Calu3 (cell line): Measurements from ENCODE around the gene SMAD3. TPM values are rescaled to one million over a fixed set of nuclear protein-coding genes. Genes with fewer than 3 reads are reported as not detected.

Experiments used
- BruUV-seq: library from RNA; stranded (reverse); fragments of 400-500 nt; replicated peaks from 2 replicates; lab custom pipeline; 2021; lab: Mats Ljungman, UMichigan
- CTCF ChIA-PET: fragments of 300-600 bp; sonication (Branson Sonifier 250); formaldehyde crosslinking; loops from one replicate; lab custom pipeline; 2022; ENCODE audit warnings: antibody characterized with exemption; lab: Charles Lee
- DNase-seq: peaks from one replicate; pipeline ENCODE4 v3.0.0; 2022
- H3K27ac Mint-ChIP-seq: one replicate; pipeline ENCODE4 v1.8.0; 2022; ENCODE audit warnings: mixed read lengths; ENCODE audit not compliant: unreplicated experiment
- H3K27me3 Mint-ChIP-seq: one replicate; pipeline ENCODE4 v1.8.0; 2022; ENCODE audit warnings: mixed read lengths; ENCODE audit not compliant: unreplicated experiment
- H3K36me3 Mint-ChIP-seq: one replicate; pipeline ENCODE4 v1.8.0; 2022; ENCODE audit warnings: mild to moderate bottlenecking, moderate library complexity, mixed read lengths; ENCODE audit not compliant: insufficient read depth, unreplicated experiment
- H3K4me1 Mint-ChIP-seq: one replicate; pipeline ENCODE4 v1.8.0; 2022; ENCODE audit warnings: mild to moderate bottlenecking, low read depth, mixed read lengths; ENCODE audit not compliant: unreplicated experiment
- H3K4me3 Mint-ChIP-seq: one replicate; pipeline ENCODE4 v1.8.0; 2022; ENCODE audit warnings: mild to moderate bottlenecking, low read depth, moderate library complexity, mixed read lengths; ENCODE audit not compliant: unreplicated experiment
- H3K9me3 Mint-ChIP-seq: one replicate; pipeline ENCODE4 v1.8.0; 2022; ENCODE audit warnings: low read depth, mixed read lengths; ENCODE audit not compliant: unreplicated experiment
- intact Hi-C: fragments of 100-400 bp; cut with micrococcal nuclease; formaldehyde crosslinking; loops from one replicate; pipeline ENCODE4 v1.10.0; 2022; ENCODE audit not compliant: unreplicated experiment
- total RNA-seq: library from RNA; stranded (reverse); gene quantifications from 2 replicates; pipeline ENCODE4 v1.2.3, GENCODE V29; 2022
- TF ChIP-seq, protein P1 (sequence below): fragments of 200-600 bp; IDR thresholded peaks from one replicate; pipeline ENCODE4 v1.8.0; 2022; ENCODE audit warnings: antibody characterized with exemption; ENCODE audit not compliant: unreplicated experiment

Gene SMAD3
- total RNA-seq, 1 experiment from 2014 or later, result 121 TPM

DNA sequence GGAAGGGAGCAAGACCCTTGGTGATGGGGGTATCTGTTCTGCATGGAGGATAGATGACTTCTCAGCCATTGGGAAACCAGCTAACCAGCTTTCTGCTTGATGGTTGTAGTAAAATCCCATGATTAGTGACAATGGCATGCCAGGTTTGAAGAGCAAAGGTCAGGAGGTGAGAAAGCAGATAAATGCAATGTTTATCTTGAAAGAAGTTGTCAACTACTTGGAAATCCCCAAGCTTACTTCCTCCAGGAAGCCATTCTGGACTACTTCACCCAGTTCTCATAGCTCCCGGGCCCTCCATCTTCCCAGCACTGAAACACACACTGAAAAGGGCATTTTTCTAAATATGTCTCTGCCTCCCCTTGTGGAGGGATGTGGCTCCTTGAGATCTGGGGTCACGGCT is 51.3 kb downstream of the SMAD3 start:
- BruUV-seq, result no TSS peak
- no peaks in the 10 kb centered on the region for H3K9me3 Mint-ChIP-seq
- peak overlapping the region; percentile 2 for H3K4me3 Mint-ChIP-seq
- peaks cover 71% of the 10 kb centered on the region for H3K4me1 Mint-ChIP-seq
- H3K36me3 Mint-ChIP-seq, result peaks cover 81% of the 10 kb centered on the region
- CTCF ChIA-PET, result interaction anchor here (1.2 to 1.4 kb wide), 2 partner anchors 11 to 12 kb away, joined by 4 read pairs; no protein-coding TSS in a partner anchor
- TF ChIP-seq, protein P1, sequence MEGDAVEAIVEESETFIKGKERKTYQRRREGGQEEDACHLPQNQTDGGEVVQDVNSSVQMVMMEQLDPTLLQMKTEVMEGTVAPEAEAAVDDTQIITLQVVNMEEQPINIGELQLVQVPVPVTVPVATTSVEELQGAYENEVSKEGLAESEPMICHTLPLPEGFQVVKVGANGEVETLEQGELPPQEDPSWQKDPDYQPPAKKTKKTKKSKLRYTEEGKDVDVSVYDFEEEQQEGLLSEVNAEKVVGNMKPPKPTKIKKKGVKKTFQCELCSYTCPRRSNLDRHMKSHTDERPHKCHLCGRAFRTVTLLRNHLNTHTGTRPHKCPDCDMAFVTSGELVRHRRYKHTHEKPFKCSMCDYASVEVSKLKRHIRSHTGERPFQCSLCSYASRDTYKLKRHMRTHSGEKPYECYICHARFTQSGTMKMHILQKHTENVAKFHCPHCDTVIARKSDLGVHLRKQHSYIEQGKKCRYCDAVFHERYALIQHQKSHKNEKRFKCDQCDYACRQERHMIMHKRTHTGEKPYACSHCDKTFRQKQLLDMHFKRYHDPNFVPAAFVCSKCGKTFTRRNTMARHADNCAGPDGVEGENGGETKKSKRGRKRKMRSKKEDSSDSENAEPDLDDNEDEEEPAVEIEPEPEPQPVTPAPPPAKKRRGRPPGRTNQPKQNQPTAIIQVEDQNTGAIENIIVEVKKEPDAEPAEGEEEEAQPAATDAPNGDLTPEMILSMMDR, result no peak
- no peaks in the 10 kb centered on the region for H3K27me3 Mint-ChIP-seq
- no peak for DNase-seq
- intact Hi-C loops, result no loop called here
- peak overlapping the region; percentile 37 for H3K27ac Mint-ChIP-seq

DNA sequence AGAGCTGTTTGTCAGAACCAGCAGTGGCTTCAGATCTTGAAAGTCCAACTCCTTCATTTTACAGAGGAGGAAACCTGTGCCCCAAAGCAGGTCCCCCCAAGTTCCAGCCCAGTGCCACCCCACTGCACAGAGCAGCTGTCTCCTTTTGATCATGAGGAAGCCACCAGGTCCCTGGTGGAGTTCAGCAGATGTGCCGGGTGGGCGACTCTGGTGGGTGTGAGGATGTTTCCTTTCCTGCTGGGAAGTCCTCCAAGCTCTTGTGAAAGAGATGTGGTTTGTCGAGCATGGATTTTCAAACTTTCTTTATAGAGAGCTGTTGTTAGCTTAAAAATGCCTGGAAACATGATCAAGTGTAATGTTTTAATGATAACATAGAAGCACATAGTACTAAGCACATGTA is 52.0 kb downstream of the SMAD3 start:
- Mint-ChIP-seq H3K9me3 (no peaks in the 10 kb centered on the region), H3K27me3 (no peaks in the 10 kb centered on the region), H3K4me1 (peaks cover 77% of the 10 kb centered on the region), H3K27ac (peak overlapping the region; percentile 80), H3K4me3 (peak overlapping the region; percentile 2), H3K36me3 (peaks cover 82% of the 10 kb centered on the region)
- BruUV-seq, result no TSS peak
- TF ChIP-seq, protein P1, result no peak
- intact Hi-C loops, result no loop called here
- CTCF ChIA-PET, result interaction anchor here (1.4 kb wide), 1 partner anchor 11 kb away, joined by 4 read pairs; no protein-coding TSS in a partner anchor
- DNase-seq, result no peak

DNA sequence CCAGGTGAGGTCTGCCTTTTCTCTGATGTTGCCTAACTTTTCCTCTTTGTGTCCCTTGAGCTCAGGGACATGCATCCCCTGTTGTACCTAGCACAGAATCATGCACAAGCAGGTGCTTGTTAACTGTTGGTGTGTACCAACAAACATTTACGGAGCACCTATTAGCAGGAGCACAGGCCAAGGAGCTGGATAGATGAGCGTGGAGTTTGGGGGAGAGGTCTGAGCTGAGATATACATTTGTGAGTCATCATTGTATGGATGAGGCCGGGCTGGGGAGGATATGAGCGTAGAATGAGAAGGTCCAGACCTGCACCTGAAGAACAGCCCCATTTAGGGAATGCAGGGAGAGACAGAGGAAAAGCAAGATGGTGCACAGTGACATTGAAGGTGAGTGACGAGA is 53.4 kb downstream of the SMAD3 start:
- H3K9me3 Mint-ChIP-seq, result no peaks in the 10 kb centered on the region
- H3K36me3 Mint-ChIP-seq, result peaks cover 84% of the 10 kb centered on the region
- H3K27me3 Mint-ChIP-seq, result no peaks in the 10 kb centered on the region
- no peak overlapping the region for H3K4me3 Mint-ChIP-seq
- CTCF ChIA-PET, result interaction anchor here (1.2 kb wide), 1 partner anchor 15 kb away, joined by 3 read pairs; no protein-coding TSS in a partner anchor
- TF ChIP-seq, protein P1, result no peak
- H3K27ac Mint-ChIP-seq, result peak overlapping the region; percentile 80
- BruUV-seq, result no TSS peak
- no peak for DNase-seq
- intact Hi-C loops, result no loop called here
- H3K4me1 Mint-ChIP-seq, result peaks cover 83% of the 10 kb centered on the region

DNA sequence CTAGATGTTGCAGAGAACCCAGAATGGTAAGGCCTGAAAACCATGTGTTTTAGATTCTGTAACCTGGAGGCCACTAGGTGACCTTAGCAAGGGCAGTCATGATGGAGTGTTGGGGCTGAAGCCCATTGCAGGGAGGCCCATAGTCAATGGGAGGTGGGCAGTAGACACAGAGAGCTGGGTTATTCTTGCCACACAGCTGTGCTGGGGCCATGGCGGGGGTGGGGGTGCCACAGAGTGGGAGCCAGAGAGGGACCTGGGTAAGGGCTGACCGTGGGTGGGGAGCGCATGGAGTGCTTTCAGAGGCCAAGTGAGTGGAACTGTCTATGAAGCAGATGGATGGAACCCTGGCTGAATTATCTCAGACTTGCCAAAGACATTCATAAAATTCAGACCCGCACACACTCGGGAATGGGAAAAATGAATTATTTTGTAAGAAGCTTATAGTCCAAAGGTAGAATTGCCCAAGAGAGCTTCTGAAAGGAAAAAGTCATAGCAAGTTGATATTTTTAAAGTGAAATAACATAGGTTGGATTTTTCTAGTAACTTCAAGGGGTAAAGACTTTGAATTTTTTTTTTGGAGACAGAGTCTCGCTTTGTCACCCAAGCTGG is 53.9 kb downstream of the SMAD3 start:
- no peaks in the 10 kb centered on the region for H3K27me3 Mint-ChIP-seq

More for the DNA sequence above, 53.9 kb downstream of the SMAD3 start:
- Mint-ChIP-seq H3K9me3 (no peaks in the 10 kb centered on the region), H3K4me1 (peaks cover 88% of the 10 kb centered on the region), H3K4me3 (no peak overlapping the region), H3K36me3 (peaks cover 84% of the 10 kb centered on the region), H3K27ac (peak overlapping the region; percentile 80)
- intact Hi-C loops, result no loop called here
- DNase-seq, result no peak
- no TSS peak for BruUV-seq
- TF ChIP-seq, protein P1, result no peak
- CTCF ChIA-PET, result interaction anchor here (1.2 kb wide), 2 partner anchors 13 to 15 kb away, joined by 3 read pairs; no protein-coding TSS in a partner anchor
